Stimulated activated CD4-positive, alpha-beta T cell treated with anti-CD3 and anti-CD28 coated beads, Interleukin-1b, Interleukin-23, amount 100 ng/mL, for 24 hours (primary cell): ENCODE data around the gene LAMA3.

Source experiments
- DNase-seq, 4 experiments: peaks; one replicate each; pipeline ENCODE4 v3.0.0-alpha.2; 2020; ENCODE audit warnings: low read depth in 4 of 4, low spot score in 1 of 4

The LAMA3 gene

DNA sequence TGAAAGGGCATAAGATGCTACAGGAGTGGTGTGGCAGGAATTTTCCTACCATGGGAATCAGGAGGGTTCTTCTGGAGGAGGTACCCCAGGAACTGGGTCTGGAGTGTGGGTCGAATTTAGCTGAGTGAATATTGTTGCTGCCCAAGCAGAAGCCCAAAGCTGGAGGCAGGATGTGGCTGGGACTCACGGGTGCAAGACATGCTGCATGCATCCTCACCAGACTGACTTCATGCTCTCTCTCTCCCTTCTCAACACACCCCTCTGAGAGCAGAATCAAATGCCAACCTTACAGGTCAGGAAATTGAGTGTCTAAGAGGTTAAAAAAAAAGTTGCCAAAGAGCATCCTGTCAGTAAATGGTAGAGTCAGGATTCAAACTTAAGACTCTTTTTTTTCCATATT lies 246.6 kb downstream of the LAMA3 start:
- no peak for DNase-seq

GRCh38 chr18:23936381-23936958 lies 247.2 kb downstream of the LAMA3 start:
- no peak for DNase-seq

- no peak for DNase-seq
Measured at GRCh38 chr18:23938043-23938756, 248.9 kb downstream of the LAMA3 start.

DNA sequence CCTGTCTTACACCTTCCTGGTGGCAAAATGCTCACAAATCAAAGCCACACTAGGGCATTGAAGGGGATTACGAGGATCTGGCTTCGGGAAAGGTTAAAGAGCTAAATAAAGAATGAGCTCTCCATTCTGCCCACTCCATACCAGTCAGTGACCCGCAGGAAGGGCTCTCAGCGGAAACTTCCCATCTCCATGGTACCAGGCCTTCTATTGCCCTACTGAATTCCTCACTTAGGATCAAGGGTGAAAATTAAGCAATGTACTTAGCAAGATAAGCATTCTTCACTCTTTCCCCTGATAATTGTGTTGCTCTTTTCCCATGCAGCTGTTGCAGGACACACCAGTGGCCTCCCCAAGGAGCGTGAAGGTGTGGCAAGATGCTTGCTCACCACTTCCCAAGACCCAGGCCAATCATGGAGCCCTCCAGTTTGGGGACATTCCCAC lies 249.7 kb downstream of the LAMA3 start:
- no peak for DNase-seq

GRCh38 chr18:23939366-23939765 lies 250.1 kb downstream of the LAMA3 start:
- no peak for DNase-seq

GRCh38 chr18:23939896-23940295 lies 250.6 kb downstream of the LAMA3 start:
- DNase-seq: no peak

DNA sequence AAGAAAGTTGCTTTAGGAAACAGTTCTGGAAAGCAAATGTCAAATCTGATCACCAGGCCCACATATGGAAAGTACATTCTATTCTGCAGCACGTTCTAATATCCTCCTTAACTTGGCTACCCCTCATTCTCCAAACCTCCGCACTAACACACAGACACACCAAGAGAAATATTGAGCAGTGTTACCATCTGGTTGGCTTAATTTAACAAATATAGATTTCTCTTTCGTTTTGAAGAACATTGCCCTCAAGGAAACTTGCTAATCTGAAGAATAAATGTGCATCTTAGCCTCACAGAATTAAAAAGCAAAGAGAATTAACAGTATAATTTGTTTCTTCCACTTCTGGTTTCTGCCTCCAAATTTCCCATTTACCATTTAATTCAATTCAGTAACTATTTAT lies 252.5 kb downstream of the LAMA3 start:
- DNase-seq: no peak

GRCh38 chr18:23943104-23943503 lies 253.9 kb downstream of the LAMA3 start:
- peak in 1 of 4 experiments; percentile 12 for DNase-seq

- no peak for DNase-seq
Measured at GRCh38 chr18:23943903-23944624, 254.8 kb downstream of the LAMA3 start.

GRCh38 chr18:23945416-23946079 lies 256.3 kb downstream of the LAMA3 start:
- DNase-seq: no peak

DNA sequence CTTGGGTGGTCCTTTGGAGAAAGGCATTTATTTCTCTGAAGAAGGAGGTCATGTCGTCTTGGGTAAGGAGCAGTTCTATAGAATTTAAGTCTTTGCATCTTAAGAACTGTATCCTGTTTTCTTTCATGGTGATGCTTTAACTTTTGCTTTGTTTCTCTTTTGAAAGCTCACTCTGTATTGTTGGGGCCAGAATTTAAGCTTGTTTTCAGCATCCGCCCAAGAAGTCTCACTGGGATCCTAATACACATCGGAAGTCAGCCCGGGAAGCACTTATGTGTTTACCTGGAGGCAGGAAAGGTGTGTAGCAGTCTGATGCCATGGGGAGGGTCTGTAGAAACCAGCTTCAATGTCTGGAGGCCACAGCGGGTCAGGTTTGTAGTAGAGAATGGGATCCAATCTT lies 260.6 kb downstream of the LAMA3 start:
- no peak for DNase-seq

- no peak for DNase-seq
Measured at GRCh38 chr18:23950644-23951043, 261.4 kb downstream of the LAMA3 start.

DNA sequence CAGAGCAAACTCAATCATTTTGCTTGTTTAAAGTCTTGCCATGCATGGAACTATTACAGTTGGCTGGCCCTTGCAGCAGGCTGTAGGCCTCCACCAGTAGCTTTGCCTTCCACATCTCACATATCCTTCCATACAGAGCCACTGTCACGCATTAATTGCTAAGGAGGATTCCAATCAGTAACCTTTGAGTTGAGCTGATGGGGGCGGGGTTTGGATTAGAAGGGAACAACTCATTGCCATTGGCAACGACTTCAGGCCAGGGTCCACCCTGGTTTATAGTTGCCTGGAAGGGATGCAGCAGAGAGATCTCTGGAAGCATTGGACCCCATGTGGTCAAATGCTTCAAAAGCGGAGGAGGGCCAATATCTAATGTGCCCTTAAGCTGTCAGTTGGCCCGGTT lies 262.0 kb downstream of the LAMA3 start:
- no peak for DNase-seq

DNA sequence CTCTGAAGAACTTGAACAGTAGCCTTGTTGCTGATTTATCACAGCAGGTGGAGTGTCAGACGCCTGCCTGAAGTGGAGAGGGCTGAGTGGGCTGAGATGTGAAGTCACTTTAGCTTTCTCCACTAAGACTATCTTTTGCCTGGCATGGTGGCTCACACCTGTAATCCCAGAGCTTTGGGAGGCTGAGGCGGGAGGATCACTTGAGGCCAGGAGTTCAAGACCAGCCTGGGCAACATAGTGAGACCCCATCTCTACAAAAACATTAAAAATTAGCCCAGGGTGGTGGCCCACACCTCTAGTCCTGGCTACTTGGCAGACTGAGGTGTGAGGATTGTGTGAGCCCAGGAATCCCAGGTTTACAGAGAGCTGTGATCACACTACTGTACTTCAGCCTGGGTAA lies 264.7 kb downstream of the LAMA3 start:
- DNase-seq: no peak

GRCh38 chr18:23956483-23956882 lies 267.2 kb downstream of the LAMA3 start:
- DNase-seq: no peak

DNA sequence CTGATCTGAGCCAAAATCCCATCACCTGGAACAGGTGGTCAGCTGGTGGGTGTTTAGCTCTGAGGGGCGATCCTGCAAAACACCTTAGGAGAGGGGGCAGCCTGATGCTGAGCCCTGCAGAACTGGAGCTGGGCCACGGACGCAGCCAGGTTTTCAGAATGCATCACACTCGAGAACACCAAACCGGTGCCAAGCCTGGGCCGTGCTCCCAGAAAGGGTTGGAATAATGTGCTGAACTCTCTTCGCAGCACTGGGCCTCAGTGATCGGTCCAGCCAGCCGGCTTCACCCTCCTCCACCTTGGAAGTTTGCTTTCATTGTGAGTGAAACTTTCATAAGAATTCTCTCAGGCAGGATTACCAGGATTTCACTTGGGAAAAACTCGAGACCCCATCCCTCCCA lies 268.8 kb downstream of the LAMA3 start:
- no peak for DNase-seq

- DNase-seq: no peak
Measured at GRCh38 chr18:23963443-23964165, 274.4 kb downstream of the LAMA3 start.

- peak in 1 of 4 experiments; percentile 26 for DNase-seq
Measured at GRCh38 chr18:23964282-23965238, 275.3 kb downstream of the LAMA3 start.

DNA sequence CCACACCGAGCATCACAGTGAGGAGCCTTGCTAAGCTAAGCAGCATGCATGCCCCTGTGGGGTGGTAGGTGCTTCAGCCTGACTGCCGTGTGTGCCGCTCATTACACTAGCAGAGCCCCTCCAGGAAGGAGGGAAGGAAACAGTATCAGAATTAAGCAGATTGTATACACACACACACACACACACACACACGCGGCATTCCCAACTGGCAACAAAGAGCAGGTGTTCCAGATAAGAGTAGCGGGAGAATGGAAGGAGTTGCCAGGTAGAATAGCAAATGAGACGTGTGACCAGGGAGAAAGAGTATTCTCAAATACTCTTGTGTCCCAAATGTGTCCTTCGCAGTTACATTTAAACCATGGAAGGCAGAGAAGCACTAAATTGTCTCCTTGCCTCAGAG lies 277.7 kb downstream of the LAMA3 start:
- no peak for DNase-seq
